Astrocyte (in vitro differentiated cells and primary cell): ENCODE data around the gene MAP3K14. TPM values are rescaled to one million over a fixed set of nuclear protein-coding genes. Genes with fewer than 3 reads are reported as not detected.
A peak's percentile ranks its signal among the peaks of the same experiment; 100 is the strongest.

ENCODE experiments used
- DNase-seq: peaks from one replicate; pipeline ENCODE4 v3.0.0-alpha.2; 2010; ENCODE audit warnings: low read depth
- FAIRE-seq: peaks from 2 replicates; lab custom pipeline; 2011; peaks lifted over from hg19 to GRCh38; lab: Jason Lieb, UNC
- H2AFZ ChIP-seq: 2 replicates; pipeline ENCODE4 v1.6.0; 2012; ENCODE audit warnings: low read depth, low read length, inconsistent platforms
- H3K27ac ChIP-seq: 2 replicates; pipeline ENCODE4 v1.5.1; 2011; ENCODE audit warnings: low read depth, low read length, inconsistent platforms
- H3K27me3 ChIP-seq: 2 replicates; pipeline ENCODE4 v1.6.0; 2011; ENCODE audit warnings: low read length, inconsistent platforms; ENCODE audit not compliant: insufficient read depth
- H3K36me3 ChIP-seq: 2 replicates; pipeline ENCODE4 v1.5.1; 2011; ENCODE audit warnings: low read length, inconsistent platforms; ENCODE audit not compliant: insufficient read depth
- H3K4me1 ChIP-seq: 2 replicates; pipeline ENCODE4 v1.5.1; 2011; ENCODE audit warnings: low read length, inconsistent platforms; ENCODE audit not compliant: insufficient read depth
- H3K4me2 ChIP-seq: 2 replicates; pipeline ENCODE4 v1.6.0; 2012; ENCODE audit warnings: low read length, inconsistent platforms
- H3K4me3 ChIP-seq: 2 replicates; pipeline ENCODE4 v1.5.1; 2011; ENCODE audit warnings: low read depth, mild to moderate bottlenecking, low read length, inconsistent platforms; ENCODE audit not compliant: insufficient read depth
- H3K79me2 ChIP-seq: 2 replicates; pipeline ENCODE4 v1.6.0; 2012; ENCODE audit warnings: mild to moderate bottlenecking, low read length, inconsistent platforms; ENCODE audit not compliant: insufficient read depth
- H3K9ac ChIP-seq: 2 replicates; pipeline ENCODE4 v1.6.0; 2012; ENCODE audit warnings: mild to moderate bottlenecking, low read length, inconsistent platforms
- H3K9me3 ChIP-seq: 2 replicates; pipeline ENCODE4 v1.5.1; 2012; ENCODE audit warnings: low read depth, mild to moderate bottlenecking, low read length, inconsistent platforms; ENCODE audit not compliant: insufficient read depth
- H4K20me1 ChIP-seq: 2 replicates; pipeline ENCODE4 v1.6.0; 2012; ENCODE audit warnings: low read length, inconsistent platforms; ENCODE audit not compliant: insufficient read depth
- H3K27ac Mint-ChIP-seq: one replicate; pipeline ENCODE4 v1.8.0; 2021; ENCODE audit warnings: mild to moderate bottlenecking, mixed read lengths; ENCODE audit not compliant: unreplicated experiment
- H3K27me3 Mint-ChIP-seq: one replicate; pipeline ENCODE4 v1.8.0; 2021; ENCODE audit warnings: low read depth, mixed read lengths; ENCODE audit not compliant: unreplicated experiment
- H3K36me3 Mint-ChIP-seq: one replicate; pipeline ENCODE4 v1.8.0; 2021; ENCODE audit warnings: low read depth, mixed read lengths; ENCODE audit not compliant: unreplicated experiment
- H3K4me1 Mint-ChIP-seq: one replicate; pipeline ENCODE4 v1.8.0; 2021; ENCODE audit warnings: low read depth, mixed read lengths; ENCODE audit not compliant: unreplicated experiment
- H3K4me3 Mint-ChIP-seq: one replicate; pipeline ENCODE4 v1.8.0; 2021; ENCODE audit warnings: mild to moderate bottlenecking, moderate library complexity, mixed read lengths; ENCODE audit not compliant: unreplicated experiment
- H3K9me3 Mint-ChIP-seq: one replicate; pipeline ENCODE4 v1.8.0; 2021; ENCODE audit warnings: mild to moderate bottlenecking, mixed read lengths; ENCODE audit not compliant: unreplicated experiment
- CTCF ChIP-seq: IDR thresholded peaks from 2 replicates; pipeline ENCODE4 v1.5.1; 2011; ENCODE audit warnings: low read depth, mild to moderate bottlenecking, inconsistent platforms, low read length, moderate library complexity; ENCODE audit not compliant: insufficient read depth
- EZH2 ChIP-seq: IDR thresholded peaks from 2 replicates; pipeline ENCODE4 v1.6.1; 2012; ENCODE audit warnings: mild to moderate bottlenecking, low read length, inconsistent platforms; ENCODE audit not compliant: insufficient read depth
- total RNA-seq: library from RNA; stranded (reverse); gene quantifications from 2 replicates; pipeline ENCODE4 v1.2.1, GENCODE V29; 2021

The MAP3K14 gene
- total RNA-seq, 1 donor from 2014 or later, result 10.8 TPM

DNA sequence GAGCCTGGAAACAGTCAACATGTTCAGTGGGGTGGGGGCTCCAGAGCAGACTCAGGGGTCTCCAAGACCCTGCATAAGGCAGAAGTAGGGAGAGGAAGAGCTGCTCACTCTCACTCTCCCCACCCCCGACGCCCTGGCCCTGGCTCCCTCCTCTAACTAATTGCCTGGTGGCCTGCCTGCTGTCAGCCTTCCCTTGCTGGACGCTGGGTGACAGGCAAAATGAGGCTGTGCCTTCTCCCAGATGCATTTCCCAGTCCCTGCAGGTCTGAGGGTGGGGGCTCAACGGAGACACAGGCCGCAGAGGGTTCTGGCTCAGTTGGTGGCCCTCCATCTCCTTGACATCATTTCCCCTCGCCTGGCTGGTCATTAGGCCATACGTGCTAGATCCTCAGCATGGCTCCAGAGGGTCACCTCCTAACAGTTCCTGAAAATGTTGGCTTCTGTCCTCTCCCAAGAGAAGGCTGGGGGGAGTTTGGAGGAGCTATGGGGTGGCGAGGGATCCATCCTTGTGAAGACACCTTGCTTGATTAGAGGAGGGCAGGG lies 93.8 kb downstream of the MAP3K14 start:
- Histone ChIP-seq H3K4me3 (no peak overlapping the region), H2AFZ (no peak overlapping the region)

GRCh38 chr17:45222289-45222995 lies 94.4 kb downstream of the MAP3K14 start:
- no peaks in the 10 kb centered on the region for H3K9me3 ChIP-seq
- H3K27ac ChIP-seq, result no peak overlapping the region
- H4K20me1 ChIP-seq, result no peaks in the 10 kb centered on the region
- peak overlapping the region; percentile 79 for H3K4me2 ChIP-seq
- TF ChIP-seq CTCF, result no peak
- no peak for TF ChIP-seq EZH2
- no peak for FAIRE-seq
- peaks cover 5% of the 10 kb centered on the region for H3K4me1 ChIP-seq
- no peaks in the 10 kb centered on the region for H3K36me3 ChIP-seq
- no peak for DNase-seq
- peaks cover 21% of the 10 kb centered on the region for H3K27me3 ChIP-seq
- no peaks in the 10 kb centered on the region for H3K79me2 ChIP-seq
- H3K36me3 Mint-ChIP-seq, result no peaks in the 10 kb centered on the region
- no peak overlapping the region for H3K4me3 ChIP-seq
- peaks cover 17% of the 10 kb centered on the region for H3K27me3 Mint-ChIP-seq
- no peak overlapping the region for H2AFZ ChIP-seq
- peak overlapping the region; percentile 86 for H3K4me3 Mint-ChIP-seq
- H3K27ac Mint-ChIP-seq, result peak overlapping the region; percentile 75
- H3K4me1 Mint-ChIP-seq, result peaks cover 5% of the 10 kb centered on the region
- H3K9me3 Mint-ChIP-seq, result no peaks in the 10 kb centered on the region
- no peak overlapping the region for H3K9ac ChIP-seq

More for the DNA sequence above, 93.8 kb downstream of the MAP3K14 start:
- Histone ChIP-seq H3K27me3 (peaks cover 21% of the 10 kb centered on the region), H3K9ac (no peak overlapping the region), H3K79me2 (no peaks in the 10 kb centered on the region), H3K9me3 (no peaks in the 10 kb centered on the region), H3K4me2 (no peak overlapping the region), H3K4me1 (peaks cover 5% of the 10 kb centered on the region), H3K36me3 (no peaks in the 10 kb centered on the region), H3K27ac (no peak overlapping the region), H4K20me1 (no peaks in the 10 kb centered on the region)
- Mint-ChIP-seq H3K9me3 (no peaks in the 10 kb centered on the region), H3K4me1 (peaks cover 5% of the 10 kb centered on the region), H3K27ac (no peak overlapping the region), H3K36me3 (no peaks in the 10 kb centered on the region), H3K4me3 (peak overlapping the region; percentile 86), H3K27me3 (peaks cover 17% of the 10 kb centered on the region)
- no peak for DNase-seq
- TF ChIP-seq EZH2, result no peak
- FAIRE-seq, result no peak

DNA sequence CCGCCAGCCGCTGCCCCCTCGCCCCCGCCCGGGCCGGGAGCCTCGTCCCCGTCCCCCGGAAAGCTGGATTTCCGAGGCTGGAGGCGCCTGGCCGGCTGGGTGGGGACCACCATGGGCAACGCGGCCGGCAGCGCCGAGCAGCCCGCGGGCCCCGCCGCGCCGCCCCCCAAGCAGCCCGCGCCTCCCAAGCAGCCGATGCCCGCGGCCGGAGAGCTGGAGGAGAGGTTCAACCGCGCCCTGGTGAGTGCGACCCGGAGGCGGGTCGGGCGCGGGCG lies 94.9 kb downstream of the MAP3K14 start:
- FAIRE-seq, result no peak
- Mint-ChIP-seq H3K27ac (no peak overlapping the region), H3K27me3 (peaks cover 18% of the 10 kb centered on the region), H3K9me3 (no peaks in the 10 kb centered on the region), H3K4me3 (no peak overlapping the region), H3K36me3 (no peaks in the 10 kb centered on the region), H3K4me1 (peaks cover 5% of the 10 kb centered on the region)
- H2AFZ ChIP-seq, result no peak overlapping the region
- no peak overlapping the region for H3K9ac ChIP-seq
- H3K36me3 ChIP-seq, result no peaks in the 10 kb centered on the region
- TF ChIP-seq EZH2, result no peak
- no peak for TF ChIP-seq CTCF
- H3K79me2 ChIP-seq, result no peaks in the 10 kb centered on the region
- peaks cover 21% of the 10 kb centered on the region for H3K27me3 ChIP-seq
- DNase-seq, result no peak
- H3K27ac ChIP-seq, result no peak overlapping the region
- H3K4me3 ChIP-seq, result no peak overlapping the region
- H3K9me3 ChIP-seq, result no peaks in the 10 kb centered on the region
- no peaks in the 10 kb centered on the region for H4K20me1 ChIP-seq
- peak overlapping the region; percentile 79 for H3K4me2 ChIP-seq
- peaks cover 5% of the 10 kb centered on the region for H3K4me1 ChIP-seq
